HG03378 (cell line): Measurements from ENCODE around the gene VLDLR.

ENCODE experiments used
- ATAC-seq: cut with Tn5 transposase; IDR thresholded peaks from one replicate; pipeline ENCODE4 v1.9.1; 2021; ENCODE audit warnings: mild to moderate bottlenecking, moderate library complexity; ENCODE audit not compliant: unreplicated experiment

The VLDLR gene

DNA sequence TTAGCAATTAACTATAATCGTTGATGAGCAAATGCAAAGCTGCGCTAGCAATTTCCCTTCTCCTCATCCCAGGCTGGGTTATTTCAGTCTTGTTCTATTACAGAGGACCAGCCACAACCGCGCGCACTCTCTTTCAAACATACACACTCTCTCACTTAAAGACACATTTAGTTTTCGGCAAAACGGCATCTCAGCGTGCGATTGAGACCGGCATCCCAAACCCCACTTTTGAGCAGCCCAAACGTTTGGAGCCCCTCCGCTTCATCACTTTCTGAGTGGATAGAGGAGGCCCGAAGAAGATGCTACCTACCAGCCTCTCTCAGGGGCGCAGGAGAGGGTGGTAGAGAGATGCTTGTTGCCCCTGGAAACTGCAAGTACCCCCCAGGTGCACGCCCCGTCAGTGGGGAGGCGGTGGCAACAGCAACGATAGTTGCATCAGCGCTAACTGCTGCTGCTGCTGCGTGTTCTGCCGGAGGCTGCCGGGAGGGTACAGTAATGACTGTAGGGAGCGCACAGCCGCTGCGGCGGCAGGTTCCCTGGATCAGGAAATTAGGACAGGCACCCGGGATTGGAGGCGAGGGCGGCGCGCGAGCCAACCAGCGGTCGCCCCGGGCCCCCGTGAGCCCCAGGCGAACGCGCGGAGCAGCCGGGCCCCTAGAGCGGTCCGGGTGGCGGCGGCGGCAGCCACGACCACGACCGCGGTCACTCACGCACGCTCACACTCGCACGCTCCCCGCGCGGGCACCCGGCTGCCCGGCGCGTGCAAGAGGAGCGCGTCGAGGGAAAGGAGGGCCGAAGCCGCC is 467 bp upstream of the VLDLR start:
- ATAC-seq = peak; percentile 41

DNA sequence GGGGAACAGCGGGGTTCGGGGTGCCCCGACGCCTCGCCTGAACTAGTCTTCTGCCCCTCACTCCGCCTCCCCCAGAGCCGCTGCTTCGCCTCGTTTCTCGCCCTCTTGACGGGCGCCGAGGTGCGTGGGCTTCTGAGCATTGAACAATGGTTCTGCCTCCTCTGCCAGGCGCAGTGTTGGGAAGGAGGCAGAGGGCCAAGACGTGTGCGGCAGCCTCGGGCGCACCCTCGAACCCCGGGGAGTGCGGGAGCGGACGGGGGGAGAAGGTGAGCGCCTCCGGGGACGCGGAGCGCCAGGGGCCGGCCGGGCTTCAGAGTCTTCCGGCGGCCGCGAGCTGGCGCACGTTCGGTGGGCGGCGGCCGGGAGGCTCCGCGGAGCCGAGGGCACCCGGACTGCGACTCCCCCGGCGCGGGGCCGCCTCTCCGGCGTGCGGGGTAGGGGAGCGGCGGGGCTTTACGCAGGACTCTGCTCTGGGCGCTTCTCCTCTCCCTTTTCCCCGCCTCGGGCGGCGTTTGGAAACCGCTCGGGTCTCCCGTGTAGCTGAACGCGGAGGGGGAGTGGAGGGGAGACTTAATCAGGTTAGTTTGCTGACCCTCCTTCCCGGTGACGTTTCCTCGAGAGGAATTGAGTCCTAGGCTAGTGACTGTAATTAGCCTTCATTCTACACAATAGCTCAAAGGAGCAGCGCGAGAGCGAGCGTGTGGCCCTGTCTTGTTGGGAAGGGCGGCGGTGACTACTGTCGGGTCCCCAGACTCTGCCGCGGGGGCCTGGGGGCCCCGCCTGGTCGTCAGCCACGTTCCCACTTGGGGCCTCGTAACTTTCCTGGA is 1.1 kb downstream of the VLDLR start:
- no peak for ATAC-seq

DNA sequence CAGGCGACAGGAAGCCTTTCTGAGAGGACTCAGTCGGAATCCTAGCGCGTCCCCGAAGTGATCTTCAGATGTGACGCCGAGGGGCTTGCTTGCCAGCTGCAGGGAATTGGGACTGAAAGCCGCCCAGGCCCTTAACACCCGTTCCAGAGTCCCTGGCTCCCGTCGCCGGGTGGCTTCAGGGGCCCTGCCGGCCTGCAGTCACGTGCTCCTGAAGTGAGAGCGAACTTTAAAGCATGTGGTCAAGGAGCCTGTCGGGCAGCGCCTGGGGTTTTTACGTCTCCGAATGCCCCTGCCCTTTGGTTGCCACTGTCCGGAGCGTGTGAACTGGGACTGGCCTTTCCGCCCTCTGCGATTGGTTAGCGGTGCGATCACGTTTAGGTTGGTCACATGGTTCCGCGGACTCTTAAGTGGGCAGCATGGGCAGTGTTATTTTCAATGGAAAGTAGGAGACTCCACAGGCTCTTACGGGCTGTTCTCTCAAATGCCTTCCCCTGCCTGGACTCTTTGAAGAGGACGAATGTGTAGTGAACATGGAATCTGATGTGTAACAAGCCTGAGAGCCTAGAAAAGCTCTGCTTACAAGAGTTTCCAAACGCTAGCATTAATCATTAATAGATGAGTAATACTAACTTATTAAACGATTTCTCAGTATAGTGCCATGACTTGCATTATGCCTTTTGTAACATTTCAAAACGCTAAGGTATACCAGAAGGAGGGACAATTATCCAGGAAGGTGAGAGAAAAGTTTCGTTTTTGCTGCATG is 1.9 kb downstream of the VLDLR start:
- no peak for ATAC-seq

DNA sequence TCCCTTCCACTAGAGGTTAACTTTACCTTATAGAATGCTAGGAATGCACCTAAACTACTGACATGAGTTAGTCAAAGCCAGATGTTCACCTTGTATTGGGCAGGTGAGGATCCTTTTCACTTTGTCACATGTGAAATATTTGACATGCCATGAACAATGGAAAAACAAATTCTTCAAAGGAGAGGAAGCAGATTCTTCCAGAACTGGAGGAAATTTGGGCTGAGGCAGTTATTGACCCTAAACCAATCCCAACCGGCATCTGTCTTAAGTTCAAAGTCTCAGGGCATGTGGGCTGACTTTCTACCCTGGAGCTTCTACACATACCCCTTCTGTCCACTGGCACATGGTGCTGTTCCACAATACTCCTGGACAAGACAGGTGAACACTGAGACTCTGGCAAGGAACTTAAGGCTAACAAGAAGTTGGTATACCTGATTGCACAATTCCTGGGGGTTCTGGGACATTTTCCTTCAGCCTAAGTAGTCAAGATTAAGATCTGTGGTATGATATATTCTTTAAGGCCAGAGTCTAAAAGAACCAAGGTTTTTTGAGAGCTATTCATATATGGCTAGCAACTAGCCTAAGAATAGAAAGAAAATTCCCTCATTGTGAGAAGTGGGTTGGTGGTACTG is 2.6 kb downstream of the VLDLR start:
- ATAC-seq = no peak

DNA sequence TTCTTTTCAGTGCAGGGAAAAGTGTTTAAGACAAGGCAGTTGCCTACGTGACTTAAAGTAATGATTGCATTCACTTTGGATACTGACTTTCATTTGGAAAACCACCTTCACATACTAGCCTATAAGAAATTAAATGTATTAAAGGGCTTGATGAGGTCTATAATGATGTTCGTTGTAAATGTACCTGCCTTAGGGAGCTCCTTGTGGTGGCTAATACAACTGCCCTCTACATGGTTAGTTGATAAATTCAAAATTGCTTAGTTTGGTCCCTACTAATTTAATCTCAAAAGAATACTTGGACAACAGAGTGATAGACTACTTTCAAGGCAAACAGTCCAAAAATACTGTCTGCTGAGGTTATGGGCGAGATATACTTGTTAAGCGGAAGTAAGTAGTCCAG is 3.8 kb downstream of the VLDLR start:
- no peak for ATAC-seq

DNA sequence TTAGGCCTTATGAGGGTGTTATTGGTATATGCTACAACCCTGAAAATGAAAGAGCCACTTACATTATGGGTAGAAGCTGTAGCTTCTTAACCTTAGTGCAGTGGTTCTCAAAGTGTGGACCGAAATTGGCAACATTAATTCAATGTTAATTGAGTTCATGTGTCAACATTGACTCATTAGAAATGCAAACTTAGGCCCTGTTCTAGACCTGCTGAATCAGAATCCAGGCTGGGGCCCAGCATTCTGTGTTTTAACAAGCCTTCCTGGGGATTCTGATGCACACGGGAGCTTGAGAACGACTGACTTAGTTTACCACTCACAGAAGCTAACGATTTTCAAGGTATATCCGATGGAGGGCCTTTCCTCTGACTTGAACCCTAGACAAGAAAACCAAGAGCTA is 7.3 kb downstream of the VLDLR start:
- ATAC-seq = no peak

DNA sequence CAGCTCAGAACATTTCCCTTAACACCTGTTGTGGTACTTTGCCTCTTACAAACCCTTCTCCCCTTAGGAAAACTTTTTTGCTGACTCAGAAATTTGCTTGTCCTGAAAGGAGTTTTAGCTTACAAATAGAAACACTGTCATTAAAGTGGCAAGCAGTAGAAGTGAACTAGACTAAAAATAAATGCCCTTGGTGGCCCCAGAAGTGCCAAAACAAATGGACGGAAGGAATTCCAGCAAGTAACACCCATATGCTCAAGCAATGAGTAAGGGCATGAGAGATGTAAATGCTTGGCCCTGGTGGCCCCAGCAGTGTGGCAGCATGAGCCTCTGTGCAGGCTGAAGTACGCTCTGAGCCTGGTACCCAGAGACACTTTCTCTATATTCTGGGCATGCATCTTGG is 8.6 kb downstream of the VLDLR start:
- no peak for ATAC-seq

DNA sequence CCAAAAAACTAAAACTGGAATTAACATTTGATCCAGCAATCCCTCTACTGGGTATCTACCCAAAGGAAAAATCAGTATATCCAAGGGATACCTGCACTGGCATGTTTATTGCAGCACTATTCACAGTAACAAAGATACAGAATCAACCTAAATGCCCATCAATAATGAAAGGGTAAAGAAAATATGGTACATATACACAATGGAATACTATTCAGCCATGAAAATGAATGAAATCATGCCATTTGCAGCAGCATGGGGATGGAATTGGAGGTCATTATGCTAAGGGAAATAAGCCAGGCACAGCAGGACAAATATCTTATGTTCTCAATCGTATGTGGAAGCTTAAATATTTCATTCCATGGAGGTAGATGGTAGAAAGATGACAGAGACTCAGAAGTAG is 9.7 kb downstream of the VLDLR start:
- no peak for ATAC-seq

DNA sequence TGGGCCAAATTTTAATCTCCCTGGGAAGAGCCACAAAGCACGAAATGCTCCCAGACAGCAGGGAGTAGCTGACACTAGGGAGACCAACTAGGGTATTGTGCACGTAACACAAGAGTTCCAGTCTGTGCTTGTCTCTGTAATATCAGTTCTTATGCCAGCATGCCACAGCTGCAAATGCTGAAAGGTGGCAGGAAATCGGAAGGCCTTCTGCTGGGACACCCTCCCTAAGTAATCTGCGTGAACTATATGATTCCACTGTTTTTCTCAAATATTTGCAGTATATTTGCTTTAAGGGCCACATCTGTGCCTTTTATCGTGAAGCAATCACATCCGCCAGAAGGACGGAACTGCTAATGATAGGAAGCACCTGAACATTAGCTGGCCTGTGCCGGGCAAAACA is 12.6 kb downstream of the VLDLR start:
- ATAC-seq = no peak

DNA sequence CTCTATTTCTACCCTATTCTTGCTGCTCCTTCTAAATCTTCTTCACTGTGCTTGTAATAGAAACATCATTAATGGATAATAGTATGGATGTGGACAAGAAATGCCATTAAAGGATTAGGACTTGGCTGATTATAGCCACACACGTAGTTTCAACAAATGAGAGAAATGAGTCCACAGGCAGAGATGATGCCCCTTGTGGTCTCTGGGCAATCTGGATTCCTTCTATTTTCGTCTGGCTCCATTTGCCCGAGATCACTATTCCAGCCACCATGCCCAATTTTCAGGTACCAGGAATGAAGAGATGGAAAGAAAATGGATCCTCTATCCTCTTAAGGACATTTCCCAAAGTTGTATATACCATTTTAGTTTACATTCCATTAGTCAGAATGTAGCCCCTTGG is 13.2 kb downstream of the VLDLR start:
- ATAC-seq = no peak

DNA sequence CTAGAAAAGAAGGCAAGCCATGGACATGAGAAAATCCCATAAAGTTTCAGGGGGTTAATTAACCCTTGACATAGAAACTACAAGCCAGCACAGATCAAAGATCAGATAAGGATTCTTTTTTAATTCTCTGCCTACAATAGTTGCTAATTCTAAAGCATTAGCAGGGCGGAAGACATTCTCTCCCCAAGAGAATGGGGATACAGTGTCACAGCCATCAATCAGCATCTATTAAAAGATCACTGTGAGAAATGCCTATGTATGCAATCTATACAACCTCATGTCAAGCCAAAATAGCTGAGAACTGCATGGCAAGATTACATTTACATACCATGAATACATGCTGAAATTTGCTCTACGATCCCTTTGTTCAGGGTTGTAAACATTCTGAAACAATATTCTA is 14.3 kb downstream of the VLDLR start:
- no peak for ATAC-seq

DNA sequence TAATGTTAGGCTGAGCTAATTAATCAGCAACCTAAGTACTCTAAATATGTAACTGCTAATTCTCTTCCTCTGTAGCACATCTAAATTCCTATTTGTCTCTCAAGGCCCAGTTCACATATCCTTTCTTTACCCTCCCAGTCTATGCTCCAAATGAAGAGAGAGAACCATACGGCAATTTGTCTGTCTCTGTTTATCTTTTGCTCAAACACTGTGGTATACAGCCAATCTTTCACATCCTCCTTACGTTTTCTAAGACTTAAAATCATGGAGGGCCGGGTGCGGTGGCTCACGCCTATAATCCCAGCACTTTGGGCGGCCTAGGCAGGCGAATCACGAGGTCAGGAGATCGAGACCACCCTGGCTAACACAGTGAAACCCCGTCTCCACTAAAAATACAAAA is 15.8 kb downstream of the VLDLR start:
- ATAC-seq = no peak

DNA sequence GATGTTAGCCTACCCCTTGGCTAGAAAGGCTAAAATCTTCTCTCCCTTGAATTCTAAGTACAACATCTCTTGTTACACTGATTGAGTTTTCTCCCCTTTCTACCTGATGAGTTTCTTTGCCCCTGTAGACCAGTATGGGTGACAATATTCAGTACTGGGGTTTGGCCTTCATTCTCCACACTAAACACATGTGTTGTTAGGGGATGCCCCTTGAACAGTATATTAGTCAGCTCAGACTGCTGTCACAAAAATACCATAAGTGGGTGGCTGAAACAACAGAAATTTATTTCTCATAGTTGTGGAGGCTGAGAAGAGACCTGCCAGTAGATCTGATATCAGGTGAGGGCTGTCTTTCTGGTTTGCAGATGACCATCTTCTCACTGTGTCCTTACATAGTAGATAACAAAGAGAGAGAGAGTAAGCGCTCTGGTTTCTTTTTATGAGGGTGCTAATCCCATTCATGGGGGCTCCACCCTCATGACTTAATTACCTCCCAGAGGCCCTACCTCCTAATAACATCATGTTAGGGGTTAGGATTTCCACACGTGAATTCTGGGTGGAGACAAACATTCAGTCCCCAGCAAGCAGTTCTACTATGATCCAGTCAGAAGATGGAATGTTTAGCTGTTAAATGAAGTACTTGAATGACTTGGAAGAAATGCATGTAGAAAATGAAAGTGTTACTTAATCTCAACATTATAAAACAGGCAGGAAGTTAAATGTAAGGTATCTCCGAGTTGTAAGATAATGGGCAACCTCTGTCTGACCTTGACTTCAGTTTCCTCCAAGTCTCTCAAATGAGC is 17.5 kb downstream of the VLDLR start:
- ATAC-seq = peak; percentile 91

DNA sequence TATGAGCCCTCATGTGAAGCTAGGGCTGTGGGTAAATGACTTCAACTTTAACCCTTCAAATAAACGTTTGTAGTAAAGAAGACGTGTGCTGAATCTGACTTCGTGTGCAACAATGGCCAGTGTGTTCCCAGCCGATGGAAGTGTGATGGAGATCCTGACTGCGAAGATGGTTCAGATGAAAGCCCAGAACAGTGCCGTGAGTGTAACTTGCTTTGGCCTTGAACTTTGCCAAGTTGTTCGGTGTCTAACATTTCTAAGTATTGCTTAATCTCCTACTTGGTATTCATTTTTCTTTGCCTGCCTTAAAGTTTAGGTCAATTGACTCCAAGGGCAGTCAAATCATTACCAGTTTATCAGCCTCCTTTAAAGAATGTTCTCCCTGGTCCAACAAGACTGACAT is 18.2 kb downstream of the VLDLR start:
- ATAC-seq = no peak

DNA sequence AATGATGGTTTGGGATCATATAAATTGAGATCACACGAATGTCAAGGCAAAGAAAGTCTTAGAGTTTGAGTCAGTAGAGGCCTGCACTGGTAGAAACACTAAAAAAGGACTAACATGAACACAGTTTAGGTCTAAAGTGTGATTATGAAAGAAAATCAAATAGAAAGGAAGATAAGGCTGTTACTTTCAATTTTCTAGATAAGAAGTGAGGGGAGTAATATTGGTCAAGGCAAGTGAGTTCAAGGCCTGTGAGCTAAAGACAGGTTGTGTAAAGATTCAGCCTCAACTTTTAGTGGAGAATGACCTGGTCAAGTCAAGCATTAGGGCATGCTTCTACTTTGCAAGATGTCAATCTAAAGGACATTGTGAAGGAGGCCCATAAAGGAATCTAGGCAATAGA is 19.0 kb downstream of the VLDLR start:
- ATAC-seq = no peak

DNA sequence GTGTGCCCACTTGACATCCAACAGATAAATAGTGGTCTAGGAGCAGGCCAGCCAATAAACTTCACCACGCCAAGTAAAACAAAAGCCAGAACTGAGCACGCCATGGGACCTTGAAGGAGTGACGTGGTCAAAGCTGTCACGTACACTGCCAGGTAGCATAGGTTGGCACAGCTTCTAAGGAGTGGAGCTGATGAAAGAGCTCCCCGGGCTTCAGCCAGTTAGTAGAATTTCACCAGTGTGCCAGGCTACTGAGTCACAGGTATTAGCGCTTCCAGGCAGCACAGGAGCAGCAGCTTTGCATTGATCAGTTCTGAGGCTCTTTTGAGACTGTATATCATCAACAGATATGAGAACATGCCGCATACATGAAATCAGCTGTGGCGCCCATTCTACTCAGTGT is 19.4 kb downstream of the VLDLR start:
- ATAC-seq = no peak

DNA sequence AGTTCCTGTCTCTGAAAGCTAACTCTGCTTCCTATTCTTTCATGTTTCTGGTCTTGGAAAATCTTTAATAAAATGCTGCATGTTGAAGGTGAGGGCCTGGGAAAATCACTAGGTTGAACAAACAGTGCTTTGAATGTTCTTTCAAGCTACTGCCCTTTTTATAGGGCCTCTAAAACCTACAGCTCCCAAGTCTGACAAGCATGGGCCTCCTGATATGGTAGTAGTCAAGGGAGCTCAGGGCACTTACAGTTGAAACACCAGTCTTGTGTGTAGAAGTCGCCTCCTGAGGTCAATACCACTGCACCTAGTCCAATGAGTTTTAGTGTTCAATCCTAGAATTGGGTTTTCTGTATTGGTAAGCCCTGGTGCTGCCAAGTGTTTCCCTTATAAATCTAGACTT is 20.5 kb downstream of the VLDLR start:
- ATAC-seq = no peak

DNA sequence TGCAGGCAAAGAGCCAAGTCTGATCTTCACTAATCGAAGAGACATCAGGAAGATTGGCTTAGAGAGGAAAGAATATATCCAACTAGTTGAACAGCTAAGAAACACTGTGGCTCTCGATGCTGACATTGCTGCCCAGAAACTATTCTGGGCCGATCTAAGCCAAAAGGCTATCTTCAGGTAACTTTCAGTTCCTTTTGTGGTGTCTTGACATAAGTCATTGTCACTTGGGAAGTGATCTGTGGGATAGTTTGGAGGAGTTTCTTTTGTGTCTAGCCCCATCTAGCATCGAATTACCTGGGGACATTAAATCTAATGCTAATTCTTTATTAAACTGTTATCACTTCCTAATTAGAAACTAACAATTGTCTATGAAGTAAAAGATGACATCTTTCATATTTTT is 24.0 kb downstream of the VLDLR start:
- ATAC-seq = peak; percentile 84

DNA sequence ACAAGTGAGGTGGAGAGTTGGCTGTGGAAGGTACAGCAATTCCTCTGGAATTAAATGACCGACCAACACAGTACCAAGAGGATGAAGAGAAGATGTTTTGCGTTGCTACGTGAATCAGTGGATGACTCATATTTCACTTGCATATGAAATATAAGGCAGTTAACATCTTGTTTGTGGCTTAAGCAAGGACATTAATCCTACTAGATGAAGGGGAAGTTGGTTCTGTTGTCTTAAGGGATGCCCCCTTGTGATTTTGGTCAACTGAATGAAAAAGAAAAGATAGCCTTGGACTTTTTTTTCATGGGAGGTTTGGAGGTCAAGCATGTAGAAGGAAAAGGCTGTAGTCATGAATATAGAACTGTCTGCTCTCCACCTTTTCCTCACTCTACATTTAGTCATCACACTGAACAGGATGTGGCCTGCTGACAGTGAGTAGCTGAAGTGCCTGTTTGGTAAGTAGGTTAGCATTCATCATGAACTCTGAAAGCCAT is 33.9 kb downstream of the VLDLR start:
- ATAC-seq = peak; percentile 78

DNA sequence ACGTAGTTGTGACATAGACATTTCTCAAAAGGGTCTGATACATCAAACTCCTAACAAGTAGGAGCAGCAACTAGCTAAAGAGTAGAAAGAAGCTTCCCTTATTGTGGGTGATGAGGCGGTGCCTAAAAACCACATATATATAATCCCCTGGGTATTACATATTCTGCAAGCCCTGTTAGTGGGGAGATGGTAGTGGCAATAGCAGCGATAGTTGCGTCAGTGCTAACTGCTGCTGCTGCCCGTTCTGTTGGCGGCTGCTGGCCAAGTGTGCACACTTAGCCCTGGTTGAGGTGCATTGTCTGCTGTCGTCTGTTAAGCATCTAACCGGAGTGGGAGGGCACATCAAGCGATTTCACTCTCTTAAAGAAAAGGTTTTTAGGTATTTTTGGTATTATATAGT is 35.8 kb downstream of the VLDLR start:
- ATAC-seq = no peak
